CD8-positive, alpha-beta memory T cell (primary cell): Measurements from ENCODE around the gene CARS1. TPM values are rescaled to one million over a fixed set of nuclear protein-coding genes. Genes with fewer than 3 reads are reported as not detected.

Source experiments
- CTCF ChIA-PET: fragments of 350-600 bp; sonication (Branson Sonifier 250); formaldehyde crosslinking; loops from one replicate; lab custom pipeline; 2021; ENCODE audit warnings: antibody characterized with exemption; lab: Charles Lee
- POLR2A ChIA-PET: fragments of 350-600 bp; sonication (Branson Sonifier 250); formaldehyde crosslinking; loops from one replicate; lab custom pipeline; 2021; ENCODE audit warnings: antibody characterized with exemption; lab: Charles Lee
- DNase-seq, 5 donors: peaks; one replicate each; pipeline versions ENCODE4 v3.0.0 to v3.0.0-alpha.2; 2020 to 2022; ENCODE audit warnings: mixed read lengths in 1 of 5
- H3K27ac ChIP-seq: one replicate; pipeline ENCODE4 v1.7.0; 2013; ENCODE audit warnings: low read depth, mild to moderate bottlenecking, low read length, moderate library complexity
- H3K27me3 ChIP-seq: 2 replicates; pipeline ENCODE4 v1.7.0; 2013; ENCODE audit warnings: low read length, mild to moderate bottlenecking; ENCODE audit not compliant: insufficient read depth, poor library complexity, severe bottlenecking
- H3K36me3 ChIP-seq: 2 replicates; pipeline ENCODE4 v1.7.0; 2013; ENCODE audit warnings: mild to moderate bottlenecking, low read length, moderate library complexity; ENCODE audit not compliant: insufficient read depth
- H3K4me1 ChIP-seq: 2 replicates; pipeline ENCODE4 v1.7.0; 2013; ENCODE audit warnings: mild to moderate bottlenecking, low read length, moderate library complexity; ENCODE audit not compliant: insufficient read depth
- H3K4me3 ChIP-seq: 2 replicates; pipeline ENCODE4 v1.7.0; 2013; ENCODE audit warnings: mild to moderate bottlenecking, low read length
- H3K9me3 ChIP-seq: 2 replicates; pipeline ENCODE4 v1.7.0; 2013; ENCODE audit warnings: mild to moderate bottlenecking, low read length
- H3K27ac Mint-ChIP-seq, 8 donors: one replicate each; pipeline ENCODE4 v1.8.0; 2020 to 2021; ENCODE audit warnings: mixed read lengths in 8 of 8, mild to moderate bottlenecking in 6 of 8, inconsistent platforms in 3 of 8, moderate library complexity in 3 of 8
- H3K27me3 Mint-ChIP-seq, 2 donors: one replicate each; pipeline ENCODE4 v1.8.0; 2020 to 2021; ENCODE audit warnings: mixed read lengths in 2 of 2, mild to moderate bottlenecking in 1 of 2, moderate library complexity in 1 of 2
- H3K36me3 Mint-ChIP-seq, 3 donors: one replicate each; pipeline ENCODE4 v1.8.0; 2020 to 2021; ENCODE audit warnings: mixed read lengths in 3 of 3, inconsistent platforms in 1 of 3, mild to moderate bottlenecking in 1 of 3
- H3K4me1 Mint-ChIP-seq, 3 donors: one replicate each; pipeline ENCODE4 v1.8.0; 2020 to 2021; ENCODE audit warnings: mixed read lengths in 3 of 3, inconsistent platforms in 1 of 3, mild to moderate bottlenecking in 1 of 3
- H3K4me3 Mint-ChIP-seq, 7 donors: one replicate each; pipeline ENCODE4 v1.8.0; 2020 to 2021; ENCODE audit warnings: mixed read lengths in 7 of 7, mild to moderate bottlenecking in 6 of 7, moderate library complexity in 4 of 7, inconsistent platforms in 2 of 7
- H3K9me3 Mint-ChIP-seq, 5 donors: one replicate each; pipeline ENCODE4 v1.8.0; 2020 to 2022; ENCODE audit warnings: mixed read lengths in 5 of 5, mild to moderate bottlenecking in 3 of 5, moderate library complexity in 2 of 5, inconsistent platforms in 1 of 5
- polyA plus RNA-seq: library from polyadenylated mRNA; unstranded; fragments of 300-500 nt; fragmentation: Illumina TruSeq; gene quantifications from one replicate; pipeline ENCODE4 v1.2.3, GENCODE V29; 2021
- total RNA-seq, 2 experiments: library from RNA; stranded (reverse); gene quantifications; one replicate each; pipeline ENCODE4 v1.2.3, GENCODE V29; 2021

Gene CARS1
- total and polyA plus RNA-seq, 3 experiments from 2014 or later: 43.4 to 83.3 (median 81.2) TPM

- H3K27ac Mint-ChIP-seq: peak overlapping the region in 5 of 8 donors; percentile 25 to 70 (median 66)
- H3K27ac ChIP-seq: no peak overlapping the region
- ChIA-PET CTCF (interaction anchor here (1.1 to 2.3 kb wide), 3 partner anchors 12 to 55 kb away, joined by 3 to 20 read pairs (median 3); no protein-coding TSS in a partner anchor), POLR2A (no interaction called here)
- peaks cover 14% of the 10 kb centered on the region for H3K4me1 ChIP-seq
- H3K27me3 ChIP-seq: no peaks in the 10 kb centered on the region
- no peak overlapping the region for H3K4me3 ChIP-seq
- H3K36me3 ChIP-seq: peaks cover 45% of the 10 kb centered on the region
- H3K9me3 Mint-ChIP-seq: no peaks in the 10 kb centered on the region
- peaks cover 24 to 27% (median 26%) of the 10 kb centered on the region in 3 donors for H3K4me1 Mint-ChIP-seq
- H3K27me3 Mint-ChIP-seq: no peaks in the 10 kb centered on the region
- H3K36me3 Mint-ChIP-seq: peaks cover 14 to 86% (median 31%) of the 10 kb centered on the region in 3 donors
- peak overlapping the region in 2 of 7 donors; percentile 4 to 52 for H3K4me3 Mint-ChIP-seq
- DNase-seq: no peak
- no peaks in the 10 kb centered on the region for H3K9me3 ChIP-seq
These were observed 20.8 kb downstream of the CARS1 start for GRCh38 chr11:3036419-3036818.

GRCh38 chr11:3035333-3035732, 21.9 kb downstream of the CARS1 start:
- Mint-ChIP-seq H3K27me3 (no peaks in the 10 kb centered on the region), H3K9me3 (no peaks in the 10 kb centered on the region), H3K36me3 (peaks cover 14 to 86% (median 38%) of the 10 kb centered on the region in 3 donors), H3K4me1 (peaks cover 24 to 38% (median 28%) of the 10 kb centered on the region in 3 donors), H3K27ac (peak overlapping the region in 4 of 8 donors; percentile 25 to 43 (median 30)), H3K4me3 (no peak overlapping the region)
- no peak for DNase-seq
- Histone ChIP-seq H3K27ac (no peak overlapping the region), H3K27me3 (no peaks in the 10 kb centered on the region), H3K9me3 (no peaks in the 10 kb centered on the region), H3K4me3 (no peak overlapping the region), H3K4me1 (peaks cover 14% of the 10 kb centered on the region), H3K36me3 (peaks cover 50% of the 10 kb centered on the region)
- CTCF ChIA-PET: interaction anchor here (0.9 to 1.1 kb wide), 3 partner anchors 11 to 20 kb away, joined by 3 read pairs; no protein-coding TSS in a partner anchor
- POLR2A ChIA-PET: no interaction called here

GRCh38 chr11:3030289-3031070, 26.7 kb downstream of the CARS1 start:
- Histone ChIP-seq H3K27me3 (no peaks in the 10 kb centered on the region), H3K9me3 (no peaks in the 10 kb centered on the region), H3K27ac (no peak overlapping the region), H3K36me3 (peaks cover 52% of the 10 kb centered on the region), H3K4me3 (no peak overlapping the region), H3K4me1 (no peaks in the 10 kb centered on the region)
- Mint-ChIP-seq H3K9me3 (no peaks in the 10 kb centered on the region), H3K36me3 (peaks cover 9 to 84% (median 33%) of the 10 kb centered on the region in 3 donors), H3K27ac (peak overlapping the region in 3 of 8 donors; percentile 17 to 66 (median 63)), H3K27me3 (no peaks in the 10 kb centered on the region), H3K4me1 (peaks cover 4 to 19% (median 6%) of the 10 kb centered on the region in 3 donors), H3K4me3 (no peak overlapping the region)
- CTCF ChIA-PET: no interaction called here
- POLR2A ChIA-PET: no interaction called here
- no peak for DNase-seq

- peak overlapping the region in 1 of 8 donors; percentile 17 for H3K27ac Mint-ChIP-seq
- H3K27me3 ChIP-seq: no peaks in the 10 kb centered on the region
- ChIA-PET POLR2A (no interaction called here), CTCF (no interaction called here)
- H3K4me1 ChIP-seq: no peaks in the 10 kb centered on the region
- H3K9me3 Mint-ChIP-seq: no peaks in the 10 kb centered on the region
- no peak overlapping the region for H3K4me3 Mint-ChIP-seq
- no peaks in the 10 kb centered on the region for H3K27me3 Mint-ChIP-seq
- peaks cover 46% of the 10 kb centered on the region for H3K36me3 ChIP-seq
- DNase-seq: no peak
- H3K4me3 ChIP-seq: no peak overlapping the region
- no peak overlapping the region for H3K27ac ChIP-seq
- no peaks in the 10 kb centered on the region for H3K9me3 ChIP-seq
- H3K4me1 Mint-ChIP-seq: peaks cover 4 to 14% (median 4%) of the 10 kb centered on the region in 3 donors
- H3K36me3 Mint-ChIP-seq: peaks cover 9 to 82% (median 29%) of the 10 kb centered on the region in 3 donors
These were observed 28.4 kb downstream of the CARS1 start for GRCh38 chr11:3028813-3029212.

- CTCF ChIA-PET: interaction anchor here (0.8 kb wide), 1 partner anchor 97 kb away, joined by 3 read pairs; no protein-coding TSS in a partner anchor
- no peak for DNase-seq
- Histone ChIP-seq H3K9me3 (no peaks in the 10 kb centered on the region), H3K4me3 (no peak overlapping the region), H3K4me1 (peaks cover 15% of the 10 kb centered on the region), H3K27ac (no peak overlapping the region), H3K36me3 (peaks cover 40% of the 10 kb centered on the region), H3K27me3 (no peaks in the 10 kb centered on the region)
- POLR2A ChIA-PET: no interaction called here
- Mint-ChIP-seq H3K4me3 (no peak overlapping the region), H3K4me1 (peaks cover 11 to 30% (median 18%) of the 10 kb centered on the region in 3 donors), H3K36me3 (peaks cover 5 to 78% (median 29%) of the 10 kb centered on the region in 3 donors), H3K27me3 (no peaks in the 10 kb centered on the region), H3K27ac (peak overlapping the region in 2 of 8 donors; percentile 17 to 33), H3K9me3 (no peaks in the 10 kb centered on the region)
These were observed 30.4 kb downstream of the CARS1 start for GRCh38 chr11:3026803-3027202.

- H3K27ac Mint-ChIP-seq: peak overlapping the region in 6 of 8 donors; percentile 4 to 48 (median 18)
- Histone ChIP-seq H3K4me3 (no peak overlapping the region), H3K9me3 (no peaks in the 10 kb centered on the region), H3K27ac (no peak overlapping the region), H3K36me3 (peaks cover 30% of the 10 kb centered on the region), H3K27me3 (no peaks in the 10 kb centered on the region), H3K4me1 (peaks cover 25% of the 10 kb centered on the region)
- no peaks in the 10 kb centered on the region for H3K9me3 Mint-ChIP-seq
- H3K4me3 Mint-ChIP-seq: peak overlapping the region in 1 of 7 donors; percentile 55
- no peak for DNase-seq
- H3K4me1 Mint-ChIP-seq: peaks cover 19 to 45% (median 37%) of the 10 kb centered on the region in 3 donors
- POLR2A ChIA-PET: no interaction called here
- no peaks in the 10 kb centered on the region for H3K27me3 Mint-ChIP-seq
- peaks cover 0 to 69% (median 8%) of the 10 kb centered on the region in 3 donors for H3K36me3 Mint-ChIP-seq
- CTCF ChIA-PET: interaction anchor here (2.5 to 4.0 kb wide), 3 partner anchors 9 to 491 kb away, joined by 9 to 36 read pairs (median 18); no protein-coding TSS in a partner anchor
These were observed 34.2 kb downstream of the CARS1 start for GRCh38 chr11:3022982-3023381.

GRCh38 chr11:3022300-3022967, 34.8 kb downstream of the CARS1 start:
- H3K27ac Mint-ChIP-seq: peak overlapping the region; percentile 6 to 77 (median 51)
- ChIA-PET POLR2A (no interaction called here), CTCF (interaction anchor here (2.5 to 4.0 kb wide), 3 partner anchors 8 to 490 kb away, joined by 9 to 36 read pairs (median 18); no protein-coding TSS in a partner anchor)
- Histone ChIP-seq H3K27ac (no peak overlapping the region), H3K9me3 (no peaks in the 10 kb centered on the region), H3K4me1 (peaks cover 25% of the 10 kb centered on the region), H3K36me3 (peaks cover 35% of the 10 kb centered on the region), H3K4me3 (no peak overlapping the region), H3K27me3 (no peaks in the 10 kb centered on the region)
- no peak for DNase-seq
- H3K4me3 Mint-ChIP-seq: peak overlapping the region in 1 of 7 donors; percentile 55
- peaks cover 19 to 50% (median 42%) of the 10 kb centered on the region in 3 donors for H3K4me1 Mint-ChIP-seq
- peaks cover 0 to 70% (median 9%) of the 10 kb centered on the region in 3 donors for H3K36me3 Mint-ChIP-seq
- H3K27me3 Mint-ChIP-seq: no peaks in the 10 kb centered on the region
- no peaks in the 10 kb centered on the region for H3K9me3 Mint-ChIP-seq
